Endothelial cell of umbilical vein (primary cell): ENCODE data around the gene EPHB6. TPM values are rescaled to one million over a fixed set of nuclear protein-coding genes. Genes with fewer than 3 reads are reported as not detected.
A peak's percentile ranks its signal among the peaks of the same experiment; 100 is the strongest.

Source experiments
- BruUV-seq: library from RNA; stranded (reverse); fragments of 400-500 nt; replicated peaks from 2 replicates; lab custom pipeline; 2021; lab: Mats Ljungman, UMichigan
- CTCF ChIA-PET: fragments of 300-600, 350-600 bp; sonication (Branson Sonifier 250); formaldehyde crosslinking; loops from one replicate; lab custom pipeline; 2021; ENCODE audit warnings: antibody characterized with exemption, inconsistent platforms; lab: Charles Lee
- POLR2A ChIA-PET: fragments of 300-600, 350-600 bp; sonication (Branson Sonifier 250); formaldehyde crosslinking; loops from one replicate; lab custom pipeline; 2021; ENCODE audit warnings: antibody characterized with exemption, inconsistent platforms; lab: Charles Lee
- DNase-seq: peaks from one replicate; pipeline ENCODE4 v3.0.0-alpha.2; 2011; ENCODE audit warnings: low read depth, low spot score
- FAIRE-seq: peaks from 2 replicates; lab custom pipeline; 2011; peaks lifted over from hg19 to GRCh38; lab: Jason Lieb, UNC
- H2AFZ ChIP-seq: 2 replicates; pipeline ENCODE4 v1.6.0; 2012; ENCODE audit warnings: low read depth, low read length, control low read depth, inconsistent platforms
- H3K27ac ChIP-seq: 2 replicates; pipeline ENCODE4 v1.5.1; 2011; ENCODE audit warnings: low read depth, mild to moderate bottlenecking, control low read depth, low read length, moderate library complexity; ENCODE audit not compliant: insufficient read depth
- H3K27me3 ChIP-seq, 2 experiments: 2 replicates each; pipeline versions ENCODE4 v1.6.0 to v1.6.1; 2011; ENCODE audit warnings: low read length in 2 of 2, mixed read lengths in 1 of 2; ENCODE audit not compliant: control insufficient read depth in 2 of 2, insufficient read depth in 2 of 2
- H3K36me3 ChIP-seq, 2 experiments: 2 replicates in 1 of 2; 3 replicates in 1 of 2; pipeline ENCODE4 v1.5.1; 2011; ENCODE audit warnings: low read length in 2 of 2, mild to moderate bottlenecking in 1 of 2, moderate library complexity in 1 of 2; ENCODE audit not compliant: control insufficient read depth in 2 of 2, insufficient read depth in 2 of 2; ENCODE audit errors: extremely low read depth in 1 of 2
- H3K4me1 ChIP-seq: 3 replicates; pipeline ENCODE4 v1.5.1; 2011; ENCODE audit warnings: mild to moderate bottlenecking, low read length; ENCODE audit not compliant: control insufficient read depth, insufficient read depth; ENCODE audit errors: extremely low read depth
- H3K4me2 ChIP-seq: 2 replicates; pipeline ENCODE4 v1.6.1; 2011; ENCODE audit warnings: low read length, control low read depth, mixed read lengths; ENCODE audit not compliant: insufficient read depth
- H3K4me3 ChIP-seq, 3 experiments: fragments of 200-600 bp in 1 of 3; sonication (generic), shearing (Covaris generic) in 1 of 3; replicated peaks in 1 of 3; 2 replicates each; pipeline ENCODE4 v1.5.1; 2011 to 2016; ENCODE audit warnings: control low read depth in 3 of 3, low read length in 3 of 3, mild to moderate bottlenecking in 2 of 3, inconsistent platforms in 1 of 3, low read depth in 1 of 3, moderate library complexity in 1 of 3; ENCODE audit not compliant: insufficient read depth in 1 of 3
- H3K79me2 ChIP-seq: 2 replicates; pipeline ENCODE4 v1.6.0; 2012; ENCODE audit warnings: low read length, inconsistent platforms; ENCODE audit not compliant: control insufficient read depth, insufficient read depth
- H3K9ac ChIP-seq: replicated peaks from 2 replicates; pipeline ENCODE3; 2011; ENCODE audit warnings: low read length, control low read depth; ENCODE audit not compliant: insufficient read depth; ENCODE audit errors: extremely low read depth
- H3K9me1 ChIP-seq: replicated peaks from 3 replicates; pipeline ENCODE4 v1.6.0; 2011; ENCODE audit warnings: mild to moderate bottlenecking, low read length; ENCODE audit not compliant: control insufficient read depth, insufficient read depth; ENCODE audit errors: extremely low read depth
- H3K9me3 ChIP-seq: replicated peaks from 2 replicates; pipeline ENCODE4 v1.5.1; 2012; ENCODE audit warnings: low read length, inconsistent platforms; ENCODE audit not compliant: control insufficient read depth, insufficient read depth
- H4K20me1 ChIP-seq: replicated peaks from 2 replicates; pipeline ENCODE3; 2011; ENCODE audit warnings: mild to moderate bottlenecking, low read length; ENCODE audit not compliant: control insufficient read depth, insufficient read depth; ENCODE audit errors: extremely low read depth
- EZH2 ChIP-seq: IDR thresholded peaks from 2 replicates; pipeline ENCODE4 v1.6.1; 2012; ENCODE audit warnings: borderline replicate concordance, low read depth, mild to moderate bottlenecking, moderate library complexity, low read length, inconsistent platforms; ENCODE audit not compliant: severe bottlenecking
- POLR2AphosphoS5 ChIP-seq: IDR thresholded peaks from 2 replicates; pipeline ENCODE4 v1.6.1; 2012; ENCODE audit warnings: low read depth, mild to moderate bottlenecking, control low read depth, low read length, moderate library complexity; ENCODE audit not compliant: insufficient read depth
- dilution Hi-C: fragments of 300-500 bp; cut with MboI; formaldehyde crosslinking; loops from one replicate; pipeline ENCODE4 v1.15.0; 2019; ENCODE audit warnings: low sequenced_read_pairs; ENCODE audit not compliant: extremely low pct_ligation_motif_present
- intact Hi-C: fragments of 100-400 bp; cut with micrococcal nuclease; formaldehyde crosslinking; loops from one replicate; pipeline ENCODE4 v1.10.0; 2022
- polyA plus RNA-seq, 4 experiments: library from polyadenylated mRNA; depleted of rRNA in 3 of 4; stranded (reverse) in 3 of 4; unstranded in 1 of 4; fragments of >200 nt; gene quantifications; 2 replicates each; pipeline versions ENCODE4 v1.2.1 to v1.2.3, GENCODE V29; 2011 to 2012; ENCODE audit warnings: missing spikeins in 1 of 4
- total RNA-seq: library from RNA; stranded (reverse); gene quantifications from 2 replicates; pipeline ENCODE4 v1.2.3, GENCODE V29; 2021
- TF ChIP-seq, protein P1 (sequence below): IDR thresholded peaks from 2 replicates; pipeline ENCODE4 v1.6.1; 2011; ENCODE audit not compliant: insufficient read depth, insufficient read length

The EPHB6 gene
- total and polyA plus RNA-seq, 2 donors (not counting 3 experiments of a cell fraction or from before 2014, with no cell fraction given): 0.86 to 2.9 TPM

DNA sequence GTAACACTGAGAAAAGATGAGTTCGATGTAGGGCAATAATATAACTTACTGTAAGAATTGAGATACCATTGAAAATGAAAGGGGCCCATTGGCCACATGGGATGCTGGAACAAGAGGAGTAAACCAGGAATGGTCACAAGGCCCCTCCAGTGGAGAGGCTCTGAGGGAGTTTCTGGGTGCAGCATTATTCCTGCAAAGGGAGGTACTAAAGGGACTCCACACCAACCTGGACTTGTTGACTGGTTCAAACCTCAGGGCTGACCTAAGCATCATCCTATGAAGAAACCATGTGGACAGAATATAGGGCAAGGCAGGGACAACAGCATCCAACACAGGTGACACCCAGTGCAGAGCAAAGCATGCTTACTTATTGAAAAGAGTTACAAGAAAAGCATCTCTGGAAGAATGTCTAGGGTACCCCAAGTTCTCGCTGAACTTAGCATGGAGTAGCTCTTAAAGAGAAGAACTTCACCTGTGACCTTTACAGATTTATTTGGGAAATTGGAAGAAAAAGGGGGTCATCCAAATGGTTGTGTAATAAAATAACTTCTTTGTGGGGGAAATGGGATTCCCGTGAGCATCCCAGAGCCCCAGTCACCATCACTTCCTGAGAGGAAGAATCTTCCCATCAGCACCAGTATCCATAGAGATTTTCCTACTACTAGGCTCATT, 49.4 kb upstream of the EPHB6 start:
- ChIA-PET POLR2A (no interaction called here), CTCF (interaction anchor here (8.4 to 9.8 kb wide), 2 partner anchors 15 to 271 kb away, joined by 119 to 425 read pairs; no protein-coding TSS in a partner anchor)
- Histone ChIP-seq H3K27ac (no peak overlapping the region), H3K79me2 (peaks cover 20% of the 10 kb centered on the region), H3K9me3 (no peaks in the 10 kb centered on the region), H3K4me2 (no peak overlapping the region), H3K9me1 (no peaks in the 10 kb centered on the region), H3K36me3 (peaks cover 0 to 9% of the 10 kb centered on the region in 2 experiments), H3K9ac (no peak overlapping the region), H3K27me3 (no peaks in the 10 kb centered on the region), H4K20me1 (no peaks in the 10 kb centered on the region), H2AFZ (no peak overlapping the region), H3K4me3 (no peak overlapping the region), H3K4me1 (peaks cover 54% of the 10 kb centered on the region)
- FAIRE-seq: no peak
- dilution Hi-C loops: no loop called here
- intact Hi-C loops: loop anchor here (5.0 kb wide), 1 partner anchor 587 kb away; no protein-coding TSS in a partner anchor
- no TSS peak for BruUV-seq
- no peak for DNase-seq
- TF ChIP-seq EZH2: no peak
- peak; percentile 41 for TF ChIP-seq POLR2AphosphoS5

DNA sequence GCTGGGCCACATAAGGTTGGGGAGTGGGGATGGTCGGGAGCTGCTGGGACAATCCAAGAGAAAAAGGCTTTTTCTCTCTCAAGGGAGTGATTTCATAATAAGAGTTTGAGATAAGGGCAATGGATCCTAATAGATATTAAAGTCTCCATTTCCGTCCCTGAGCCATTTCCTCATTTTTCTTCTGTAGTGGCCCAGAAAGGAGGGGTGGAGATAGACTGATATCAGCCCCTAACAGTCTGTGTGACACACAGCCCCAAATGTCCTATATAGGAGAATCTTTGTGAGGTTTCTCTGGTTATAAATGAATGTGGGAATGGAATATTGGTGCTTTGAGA, 48.9 kb upstream of the EPHB6 start:
- ChIA-PET POLR2A (no interaction called here), CTCF (interaction anchor here (8.4 to 9.8 kb wide), 2 partner anchors 16 to 271 kb away, joined by 119 to 425 read pairs; no protein-coding TSS in a partner anchor)
- intact Hi-C loops: loop anchor here (5.0 kb wide), 1 partner anchor 586 kb away; no protein-coding TSS in a partner anchor
- DNase-seq (no peak), FAIRE-seq (no peak)
- H3K27me3 ChIP-seq: no peaks in the 10 kb centered on the region
- no TSS peak for BruUV-seq
- no peaks in the 10 kb centered on the region for H3K9me3 ChIP-seq
- TF ChIP-seq POLR2AphosphoS5: peak; percentile 7
- TF ChIP-seq, protein P1, sequence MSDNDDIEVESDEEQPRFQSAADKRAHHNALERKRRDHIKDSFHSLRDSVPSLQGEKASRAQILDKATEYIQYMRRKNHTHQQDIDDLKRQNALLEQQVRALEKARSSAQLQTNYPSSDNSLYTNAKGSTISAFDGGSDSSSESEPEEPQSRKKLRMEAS: no peak
- peaks cover 0 to 9% of the 10 kb centered on the region in 2 experiments for H3K36me3 ChIP-seq
- no peaks in the 10 kb centered on the region for H4K20me1 ChIP-seq
- H3K9me1 ChIP-seq: no peaks in the 10 kb centered on the region
- no peak overlapping the region for H3K9ac ChIP-seq
- H3K27ac ChIP-seq: peak overlapping the region; percentile 98
- H2AFZ ChIP-seq: no peak overlapping the region
- no peak overlapping the region for H3K4me2 ChIP-seq
- dilution Hi-C loops: no loop called here
- H3K4me3 ChIP-seq: no peak overlapping the region
- H3K79me2 ChIP-seq: peaks cover 15% of the 10 kb centered on the region
- peaks cover 58% of the 10 kb centered on the region for H3K4me1 ChIP-seq
